K562 (cell line): ENCODE measurements around the gene HMG20B. TPM values are rescaled to one million over a fixed set of nuclear protein-coding genes. Genes with fewer than 3 reads are reported as not detected.
A peak's percentile ranks its signal among the peaks of the same experiment; 100 is the strongest.

Source experiments
- CC2D1A ChIP-seq: fragments of 450-650 bp; IDR thresholded peaks from 2 replicates; pipeline ENCODE4 v1.6.1; 2017; ENCODE audit warnings: mild to moderate bottlenecking
- CREB3 ChIP-seq: fragments of 450-650 bp; conservative IDR thresholded peaks from 2 replicates; pipeline ENCODE4 v1.6.1; 2016; ENCODE audit warnings: missing genetic modification characterization, low read depth, mild to moderate bottlenecking, missing compliant biosample characterization, moderate library complexity
- HCFC1 ChIP-seq: IDR thresholded peaks from 2 replicates; pipeline ENCODE4 v1.6.1; 2012; ENCODE audit warnings: low read depth, low read length, improper control_type of control experiment
- HOXB6 ChIP-seq: fragments of 250-450 bp; sonication (Bioruptor Pico); IDR thresholded peaks from 2 replicates; pipeline ENCODE4 v1.5.1; 2022; ENCODE audit warnings: mild to moderate bottlenecking, borderline replicate concordance
- MED1 ChIP-seq: sonication (generic); formaldehyde crosslinking; IDR thresholded peaks from 2 replicates; pipeline ENCODE4 v1.8.1; 2023; ENCODE audit warnings: missing genetic modification reagents, borderline replicate concordance
- NCOA1 ChIP-seq: fragments of 450-650 bp; IDR thresholded peaks from 2 replicates; pipeline ENCODE4 v1.6.1; 2016; ENCODE audit warnings: low read depth
- RCOR1 ChIP-seq, 2 experiments: IDR thresholded peaks; 2 replicates each; pipeline ENCODE4 v1.6.1; 2012; ENCODE audit warnings: low read depth in 2 of 2, low read length in 2 of 2, borderline replicate concordance in 1 of 2, improper control_type of control experiment in 1 of 2
- SMARCB1 ChIP-seq: IDR thresholded peaks from 2 replicates; pipeline ENCODE4 v1.6.1; 2011; ENCODE audit warnings: improper control_type of control experiment, low read depth; ENCODE audit not compliant: insufficient read length
- ZBTB26 ChIP-seq: fragments of 450-650 bp; formaldehyde crosslinking; IDR thresholded peaks from 2 replicates; pipeline ENCODE4 v1.4.0; 2022; ENCODE audit warnings: missing genetic modification characterization
- ZNF277 ChIP-seq: fragments of 250-450 bp; sonication (Bioruptor Pico); IDR thresholded peaks from 2 replicates; pipeline ENCODE4 v1.8.0; 2022; ENCODE audit warnings: inconsistent platforms, mild to moderate bottlenecking, moderate library complexity, borderline replicate concordance
- ZNF592 ChIP-seq: fragments of 450-650 bp; IDR thresholded peaks from 2 replicates; pipeline ENCODE4 v1.6.1; 2017; ENCODE audit warnings: antibody characterized with exemption, mild to moderate bottlenecking
- ZNF785 ChIP-seq: fragments of 250-450 bp; sonication (Bioruptor Pico); IDR thresholded peaks from 2 replicates; pipeline ENCODE4 v1.4.0; 2020; ENCODE audit warnings: mild to moderate bottlenecking
- polyA plus RNA-seq, 8 experiments: library from polyadenylated mRNA; depleted of rRNA in 4 of 8; stranded (reverse) in 5 of 8; unstranded in 3 of 8; fragments of >200 nt; fragmentation: Nextera tagmentation in 2 of 8; fragmentation: Illumina TruSeq in 1 of 8; extraction: Ambion mirVana in 2 of 8; extraction: Trizol in 1 of 8; gene quantifications; 2 replicates each; pipeline versions ENCODE4 v1.2.1 to v1.2.3, GENCODE V29; 2011 to 2014; ENCODE audit warnings: inconsistent platforms in 1 of 8, missing spikeins in 1 of 8
- total RNA-seq, 7 experiments: library from RNA; depleted of rRNA in 6 of 7; stranded (reverse); fragments of >200 nt in 6 of 7; fragmentation: Illumina TruSeq in 2 of 7; extraction: Trizol in 2 of 7; gene quantifications; 2 replicates each; pipeline versions ENCODE4 v1.2.1 to v1.2.3, GENCODE V29; 2011 to 2021; ENCODE audit warnings: low replicate concordance in 1 of 7
- TF ChIP-seq, protein P1 (sequence below): fragments of 450-650 bp; formaldehyde crosslinking; IDR thresholded peaks from 2 replicates; pipeline ENCODE4 v1.4.0; 2020; ENCODE audit warnings: mild to moderate bottlenecking, moderate library complexity
- TF ChIP-seq, protein P2 (sequence below): fragments of 250-450 bp; sonication (Bioruptor Pico); IDR thresholded peaks from 2 replicates; pipeline ENCODE4 v1.5.0; 2021
- TF ChIP-seq, protein P3 (sequence below): fragments of 450-650 bp; IDR thresholded peaks from 2 replicates; pipeline ENCODE4 v1.6.1; 2018; ENCODE audit warnings: mild to moderate bottlenecking, low read depth; ENCODE audit not compliant: partially characterized antibody

HMG20B gene
- total and polyA plus RNA-seq, 9 of the 15 experiments (the other 6 are each of a cell fraction or from before 2014, with no cell fraction given) = 0.35 to 172 (median 38.6) TPM

DNA sequence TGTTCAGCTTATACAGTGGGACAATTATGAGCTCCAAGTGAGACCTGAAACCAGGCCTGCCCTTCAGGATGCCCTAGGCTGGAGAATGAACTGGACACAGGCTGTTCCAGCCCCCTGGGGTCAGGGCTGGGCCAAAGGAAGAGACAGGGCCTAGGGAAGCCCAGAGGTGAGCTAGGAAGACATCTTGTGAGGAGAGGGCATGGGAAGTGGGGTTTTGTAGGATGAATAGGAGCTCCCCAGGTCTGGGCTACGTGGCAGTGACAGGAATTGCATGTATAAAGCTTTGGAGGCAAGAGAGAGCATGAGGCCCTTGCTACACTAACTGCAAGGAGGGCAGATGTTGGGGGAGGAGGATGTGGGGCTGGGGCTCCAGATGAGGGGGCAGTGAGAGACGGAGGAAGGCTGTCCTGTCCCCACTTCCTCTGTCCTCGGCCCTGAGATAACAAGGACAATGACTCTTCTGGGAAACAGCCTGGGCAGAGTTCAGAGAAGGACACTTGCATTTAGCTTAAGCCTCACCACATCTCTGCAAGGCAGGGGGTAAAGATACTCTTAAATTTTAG is 35.4 kb downstream of the HMG20B start (continued):
- TF ChIP-seq ZNF592 (peak; percentile 12; the same call in 1 of the 2 replicates), SMARCB1 (no peak), HCFC1 (no peak), CC2D1A (0 out of 2 replicates have a peak, but pooled peaks have one; percentile 4), ZBTB26 (peak; percentile 63; the same call in 1 of the 2 replicates), MED1 (CRISPR knock-in tag) (no peak), ZNF277 (no peak), NCOA1 (peak; percentile 55; the same call in 1 of the 2 replicates), ZNF785 (CRISPR knock-in tag) (no peak), CREB3 (tag) (no peak), RCOR1 (IDR thresholded peaks at IDR 0.05; ENCODE audit: borderline replicate concordance in 1 of 2, low read depth in 2 of 2, low read length in 2 of 2) (peak in 1 of 2 experiments; percentile 39; a peak in 1 of 4 replicates), HOXB6 (CRISPR knock-in tag) (no peak)
- TF ChIP-seq, protein P1, sequence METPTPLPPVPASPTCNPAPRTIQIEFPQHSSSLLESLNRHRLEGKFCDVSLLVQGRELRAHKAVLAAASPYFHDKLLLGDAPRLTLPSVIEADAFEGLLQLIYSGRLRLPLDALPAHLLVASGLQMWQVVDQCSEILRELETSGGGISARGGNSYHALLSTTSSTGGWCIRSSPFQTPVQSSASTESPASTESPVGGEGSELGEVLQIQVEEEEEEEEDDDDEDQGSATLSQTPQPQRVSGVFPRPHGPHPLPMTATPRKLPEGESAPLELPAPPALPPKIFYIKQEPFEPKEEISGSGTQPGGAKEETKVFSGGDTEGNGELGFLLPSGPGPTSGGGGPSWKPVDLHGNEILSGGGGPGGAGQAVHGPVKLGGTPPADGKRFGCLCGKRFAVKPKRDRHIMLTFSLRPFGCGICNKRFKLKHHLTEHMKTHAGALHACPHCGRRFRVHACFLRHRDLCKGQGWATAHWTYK (CRISPR knock-in tag) = 0 out of 2 replicates have a peak, but pooled peaks have one; percentile 55
- TF ChIP-seq, protein P2, sequence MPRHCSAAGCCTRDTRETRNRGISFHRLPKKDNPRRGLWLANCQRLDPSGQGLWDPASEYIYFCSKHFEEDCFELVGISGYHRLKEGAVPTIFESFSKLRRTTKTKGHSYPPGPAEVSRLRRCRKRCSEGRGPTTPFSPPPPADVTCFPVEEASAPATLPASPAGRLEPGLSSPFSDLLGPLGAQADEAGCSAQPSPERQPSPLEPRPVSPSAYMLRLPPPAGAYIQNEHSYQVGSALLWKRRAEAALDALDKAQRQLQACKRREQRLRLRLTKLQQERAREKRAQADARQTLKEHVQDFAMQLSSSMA (CRISPR knock-in tag) = no peak
- TF ChIP-seq, protein P3, sequence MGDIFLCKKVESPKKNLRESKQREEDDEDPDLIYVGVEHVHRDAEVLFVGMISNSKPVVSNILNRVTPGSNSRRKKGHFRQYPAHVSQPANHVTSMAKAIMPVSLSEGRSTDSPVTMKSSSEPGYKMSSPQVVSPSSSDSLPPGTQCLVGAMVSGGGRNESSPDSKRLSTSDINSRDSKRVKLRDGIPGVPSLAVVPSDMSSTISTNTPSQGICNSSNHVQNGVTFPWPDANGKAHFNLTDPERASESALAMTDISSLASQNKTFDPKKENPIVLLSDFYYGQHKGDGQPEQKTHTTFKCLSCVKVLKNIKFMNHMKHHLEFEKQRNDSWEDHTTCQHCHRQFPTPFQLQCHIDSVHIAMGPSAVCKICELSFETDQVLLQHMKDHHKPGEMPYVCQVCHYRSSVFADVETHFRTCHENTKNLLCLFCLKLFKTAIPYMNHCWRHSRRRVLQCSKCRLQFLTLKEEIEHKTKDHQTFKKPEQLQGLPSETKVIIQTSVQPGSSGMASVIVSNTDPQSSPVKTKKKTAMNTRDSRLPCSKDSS = no peak
